BLaER1 (cell line): Measurements from ENCODE around the gene RBBP5.
"Not testable (repeated sequence)": the region's sequence is repeated elsewhere in the genome, so short reads cannot be mapped to it uniquely, and the experiment has no call there.

ENCODE experiments used
- H3K27ac ChIP-seq: shearing (Covaris generic); formaldehyde crosslinking; 2 replicates; pipeline ENCODE4 v1.8.1; 2022
- H3K27me3 ChIP-seq: shearing (Covaris generic); formaldehyde crosslinking; 2 replicates; pipeline ENCODE4 v1.8.1; 2022
- H3K36me3 ChIP-seq: shearing (Covaris generic); formaldehyde crosslinking; 2 replicates; pipeline ENCODE4 v1.8.1; 2022
- H3K4me1 ChIP-seq: shearing (Covaris generic); formaldehyde crosslinking; 2 replicates; pipeline ENCODE4 v1.8.1; 2022
- H3K4me2 ChIP-seq: shearing (Covaris generic); formaldehyde crosslinking; 2 replicates; pipeline ENCODE4 v1.8.1; 2022
- H3K4me3 ChIP-seq: shearing (Covaris generic); formaldehyde crosslinking; 2 replicates; pipeline ENCODE4 v1.8.1; 2022
- H3K9ac ChIP-seq: shearing (Covaris generic); formaldehyde crosslinking; 2 replicates; pipeline ENCODE4 v1.8.1; 2022
- H3K9me3 ChIP-seq: shearing (Covaris generic); formaldehyde crosslinking; 2 replicates; pipeline ENCODE4 v1.8.1; 2022
- H4K20me1 ChIP-seq: shearing (Covaris generic); formaldehyde crosslinking; 2 replicates; pipeline ENCODE4 v1.8.1; 2022
- Cebpa-rat ChIP-seq: shearing (Covaris generic); IDR thresholded peaks from 2 replicates; pipeline ENCODE4 v1.8.1; 2022

RBBP5 gene, protein sequence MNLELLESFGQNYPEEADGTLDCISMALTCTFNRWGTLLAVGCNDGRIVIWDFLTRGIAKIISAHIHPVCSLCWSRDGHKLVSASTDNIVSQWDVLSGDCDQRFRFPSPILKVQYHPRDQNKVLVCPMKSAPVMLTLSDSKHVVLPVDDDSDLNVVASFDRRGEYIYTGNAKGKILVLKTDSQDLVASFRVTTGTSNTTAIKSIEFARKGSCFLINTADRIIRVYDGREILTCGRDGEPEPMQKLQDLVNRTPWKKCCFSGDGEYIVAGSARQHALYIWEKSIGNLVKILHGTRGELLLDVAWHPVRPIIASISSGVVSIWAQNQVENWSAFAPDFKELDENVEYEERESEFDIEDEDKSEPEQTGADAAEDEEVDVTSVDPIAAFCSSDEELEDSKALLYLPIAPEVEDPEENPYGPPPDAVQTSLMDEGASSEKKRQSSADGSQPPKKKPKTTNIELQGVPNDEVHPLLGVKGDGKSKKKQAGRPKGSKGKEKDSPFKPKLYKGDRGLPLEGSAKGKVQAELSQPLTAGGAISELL

DNA sequence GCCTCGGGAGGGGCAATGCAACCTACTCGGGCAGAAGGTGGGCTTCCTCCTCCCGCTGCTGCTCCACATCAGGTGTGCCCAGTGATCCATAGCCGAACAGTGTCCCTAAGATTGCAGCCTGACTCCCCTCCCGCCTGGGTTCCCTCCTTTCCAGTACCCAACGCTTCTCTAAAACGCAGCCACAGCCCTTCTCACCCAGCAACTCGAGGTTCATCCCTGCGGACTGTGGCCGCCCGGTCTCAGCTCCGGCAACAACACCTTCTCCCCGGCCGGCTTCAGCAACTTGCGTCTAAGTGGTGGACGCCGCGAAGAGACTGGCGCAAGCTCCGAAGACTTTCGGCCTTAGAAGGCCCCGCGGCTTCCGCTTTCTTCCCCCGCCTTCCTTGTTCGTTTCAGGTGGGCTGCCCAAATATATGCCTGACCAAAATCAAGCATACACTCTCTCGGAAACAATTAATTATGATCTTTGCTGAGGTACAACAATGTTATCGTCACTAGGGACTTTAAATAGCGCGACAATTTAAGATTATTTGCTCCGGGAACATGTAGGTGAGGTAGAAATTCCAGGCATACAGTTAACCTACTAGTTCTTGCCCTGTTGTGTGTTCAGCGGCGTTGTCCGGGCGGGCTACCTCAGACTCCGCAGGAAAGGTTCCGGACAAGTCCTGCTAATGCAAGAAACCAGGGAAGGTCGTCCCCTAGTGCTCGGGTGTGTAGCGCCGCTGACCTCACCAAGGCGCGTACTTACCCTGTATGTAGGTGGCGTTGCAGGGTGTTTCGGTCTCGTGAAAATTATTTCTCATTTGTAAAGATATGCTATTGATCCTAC, at the start of gene RBBP5:
RBBP5 (minus strand) TSS at position 319 of the 829 bp plus-strand sequence; CDS start at position 214, 105 bp downstream.
- Histone ChIP-seq H3K4me2 (peak within 1 kb of the TSS; percentile 97), H3K27ac (peak within 1 kb of the TSS; percentile 96), H3K4me1 (peaks cover 26% of the 10 kb centered on the region), H4K20me1 (peaks cover 41% of the 10 kb centered on the region), H3K9ac (peak within 1 kb of the TSS; percentile 97), H3K9me3 (no peaks in the 10 kb centered on the region), H3K27me3 (no peaks in the 10 kb centered on the region), H3K4me3 (peak within 1 kb of the TSS; percentile 91), H3K36me3 (peaks cover 24% of the 10 kb centered on the region)
- no peak for TF ChIP-seq Cebpa-rat

DNA sequence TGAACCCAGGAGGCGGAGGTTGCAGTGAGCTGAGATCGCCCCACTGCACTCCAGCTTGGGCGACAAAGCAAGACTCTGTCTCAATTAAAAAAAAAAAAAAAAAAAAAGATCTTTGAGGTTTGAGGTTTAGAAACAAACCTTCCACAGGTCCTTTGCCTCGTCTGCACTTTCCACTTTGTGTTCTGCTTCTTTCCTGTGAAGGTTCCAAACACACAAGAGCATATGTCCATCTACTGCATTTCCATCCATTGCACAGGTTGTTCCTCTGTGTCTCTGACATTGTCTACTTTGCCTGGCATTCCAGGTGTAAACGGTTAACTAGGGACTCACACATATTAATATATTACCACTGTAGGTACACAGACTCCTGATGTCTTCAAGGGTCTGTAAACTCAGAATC, 49.6 kb upstream of the RBBP5 start:
- H3K9me3 ChIP-seq, result no peaks in the 10 kb centered on the region
- peaks cover 32% of the 10 kb centered on the region for H3K36me3 ChIP-seq
- no peak for TF ChIP-seq Cebpa-rat
- no peak overlapping the region for H3K27ac ChIP-seq
- no peak overlapping the region for H3K9ac ChIP-seq
- H3K4me2 ChIP-seq, result no peak overlapping the region
- H3K4me1 ChIP-seq, result 0 out of 2 replicates have a peak, but pooled peaks cover 8% of the 10 kb centered on the region
- H3K27me3 ChIP-seq, result no peaks in the 10 kb centered on the region
- H3K4me3 ChIP-seq, result no peak overlapping the region
- H4K20me1 ChIP-seq, result 0 out of 2 replicates have a peak, but pooled peaks cover 27% of the 10 kb centered on the region

DNA sequence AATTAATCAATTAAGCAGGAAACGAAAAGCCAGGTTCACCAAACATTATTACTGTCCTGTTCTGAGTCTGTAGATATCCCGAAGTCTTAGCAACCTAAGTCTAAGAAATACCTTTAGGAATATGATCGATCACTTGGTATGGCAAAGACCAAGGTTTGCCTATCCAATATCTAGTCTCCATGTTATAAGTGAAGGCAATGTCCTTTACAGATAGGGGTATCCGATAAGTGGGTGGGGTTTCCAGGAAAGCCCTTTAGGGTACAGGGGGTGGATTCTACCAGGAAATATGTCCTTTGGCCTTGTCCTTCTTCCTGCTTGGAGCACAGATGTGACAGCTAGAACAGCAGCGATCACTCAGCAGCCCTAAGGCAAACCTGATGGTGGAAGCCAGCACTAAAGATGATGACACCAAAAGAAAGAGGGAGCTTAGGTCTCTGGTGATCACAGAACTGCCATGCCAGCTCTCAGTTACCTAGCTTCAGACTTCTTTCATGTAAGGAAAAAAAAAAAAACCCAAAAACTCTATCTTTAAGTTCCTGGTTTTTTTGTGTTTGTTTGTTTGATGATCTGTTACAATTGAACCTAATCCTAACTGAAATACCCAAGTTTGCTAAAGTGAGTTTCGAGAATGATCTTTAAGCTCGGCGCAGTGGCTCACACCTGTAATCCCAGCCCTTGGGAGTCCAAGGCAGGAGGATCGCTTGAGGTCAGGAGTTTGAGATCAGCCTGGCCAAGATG, 48.9 kb upstream of the RBBP5 start:
- Histone ChIP-seq H3K4me3 (no peak overlapping the region), H4K20me1 (0 out of 2 replicates have a peak, but pooled peaks cover 27% of the 10 kb centered on the region), H3K36me3 (peaks cover 30% of the 10 kb centered on the region), H3K4me1 (0 out of 2 replicates have a peak, but pooled peaks cover 8% of the 10 kb centered on the region), H3K4me2 (no peak overlapping the region), H3K9ac (no peak overlapping the region), H3K27me3 (no peaks in the 10 kb centered on the region), H3K27ac (no peak overlapping the region), H3K9me3 (no peaks in the 10 kb centered on the region)
- no peak for TF ChIP-seq Cebpa-rat

DNA sequence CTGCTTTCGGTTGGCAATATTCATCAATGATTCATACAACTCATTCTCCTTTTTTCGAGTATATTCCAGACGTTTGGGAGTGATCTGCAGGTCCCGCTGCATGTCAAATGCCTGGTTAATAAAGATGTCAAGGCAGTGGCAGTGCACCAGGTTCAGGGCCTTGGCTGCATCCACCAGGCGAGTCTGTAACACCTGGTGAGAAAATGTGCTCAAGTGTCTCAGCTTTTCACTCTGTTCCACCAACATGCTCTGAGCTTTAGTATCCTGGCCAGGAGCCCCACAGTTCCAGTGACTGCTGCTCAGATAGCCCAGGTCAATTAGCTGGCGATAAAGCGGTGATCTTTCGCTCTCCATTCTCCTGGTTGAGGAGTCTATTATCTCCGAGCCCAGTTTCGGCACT, 47.5 kb upstream of the RBBP5 start:
- Histone ChIP-seq H3K4me3 (no peak overlapping the region), H3K27me3 (no peaks in the 10 kb centered on the region), H3K9me3 (no peaks in the 10 kb centered on the region), H3K9ac (no peak overlapping the region), H3K4me1 (0 out of 2 replicates have a peak, but pooled peaks cover 8% of the 10 kb centered on the region), H4K20me1 (0 out of 2 replicates have a peak, but pooled peaks cover 27% of the 10 kb centered on the region), H3K27ac (no peak overlapping the region), H3K4me2 (no peak overlapping the region), H3K36me3 (peaks cover 25% of the 10 kb centered on the region)
- no peak for TF ChIP-seq Cebpa-rat

DNA sequence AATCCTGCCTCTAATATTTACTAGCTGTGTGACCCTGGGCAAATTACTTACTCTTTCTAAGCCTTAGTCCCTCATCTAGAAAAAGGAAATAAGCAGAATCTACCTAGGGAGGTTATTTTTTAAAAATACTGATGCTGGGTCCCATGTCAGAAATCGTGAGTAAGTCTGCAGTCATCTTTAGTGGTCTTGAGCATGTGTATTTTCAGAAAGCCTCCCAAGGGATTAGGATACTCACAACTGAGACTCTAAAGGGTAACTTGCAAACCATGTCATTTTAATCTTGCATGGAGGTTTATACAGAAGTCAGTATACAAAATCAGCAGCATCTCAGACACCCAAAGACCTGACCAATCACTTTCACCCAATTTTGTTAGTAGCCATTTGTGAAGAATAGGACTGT, 46.5 kb upstream of the RBBP5 start:
- Histone ChIP-seq H3K9me3 (no peaks in the 10 kb centered on the region), H4K20me1 (0 out of 2 replicates have a peak, but pooled peaks cover 27% of the 10 kb centered on the region), H3K27me3 (no peaks in the 10 kb centered on the region), H3K9ac (no peak overlapping the region), H3K36me3 (peaks cover 35% of the 10 kb centered on the region), H3K27ac (no peak overlapping the region), H3K4me2 (no peak overlapping the region), H3K4me3 (no peak overlapping the region), H3K4me1 (0 out of 2 replicates have a peak, but pooled peaks cover 8% of the 10 kb centered on the region)
- no peak for TF ChIP-seq Cebpa-rat

DNA sequence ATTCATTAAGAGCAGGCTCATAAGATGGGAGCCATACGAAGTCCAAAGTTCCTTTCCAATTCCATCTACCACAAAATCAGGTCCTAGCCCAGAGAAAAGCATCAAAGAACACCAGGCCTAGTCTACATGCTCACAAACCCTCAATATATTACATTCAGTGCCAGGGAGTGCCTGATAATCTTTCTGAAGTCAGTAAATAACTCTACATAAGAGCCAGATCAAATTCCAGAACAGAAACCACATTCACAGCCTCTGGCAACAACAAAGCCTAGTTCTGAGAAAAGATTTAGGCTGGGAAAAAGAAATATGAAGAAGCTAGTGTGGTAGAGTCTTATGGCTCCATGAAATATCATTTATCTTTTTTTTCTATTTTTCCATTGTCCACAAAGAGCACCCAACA, 40.5 kb upstream of the RBBP5 start:
- TF ChIP-seq Cebpa-rat, result no peak
- Histone ChIP-seq H3K9ac (no peak overlapping the region), H3K4me3 (no peak overlapping the region), H3K27ac (no peak overlapping the region), H3K36me3 (peaks cover 80% of the 10 kb centered on the region), H4K20me1 (0 out of 2 replicates have a peak, but pooled peaks cover 5% of the 10 kb centered on the region), H3K4me1 (no peaks in the 10 kb centered on the region), H3K4me2 (no peak overlapping the region), H3K9me3 (peaks cover 13% of the 10 kb centered on the region), H3K27me3 (no peaks in the 10 kb centered on the region)

DNA sequence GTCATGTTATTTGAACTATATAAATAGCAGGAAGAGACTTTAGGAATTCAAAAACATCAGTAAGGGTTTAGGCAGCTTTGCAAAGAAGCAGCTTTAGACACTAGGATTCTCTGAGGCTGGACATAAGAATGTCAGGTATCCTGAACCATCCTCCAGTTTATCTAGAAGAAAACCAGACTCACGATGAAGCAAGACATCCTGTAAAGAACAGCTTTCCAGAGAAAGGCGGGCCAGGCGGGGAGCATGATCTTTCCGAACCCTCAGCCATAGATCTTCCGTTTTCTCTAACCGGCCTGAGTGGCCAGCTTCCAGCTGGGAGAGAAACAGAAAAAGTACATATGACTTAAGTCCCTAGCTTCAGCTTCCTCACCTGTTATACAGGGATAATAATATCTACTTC, 39.3 kb upstream of the RBBP5 start:
- Histone ChIP-seq H3K27ac (no peak overlapping the region), H3K27me3 (no peaks in the 10 kb centered on the region), H3K36me3 (peaks cover 85% of the 10 kb centered on the region), H3K4me3 (no peak overlapping the region), H3K4me2 (no peak overlapping the region), H4K20me1 (no peaks in the 10 kb centered on the region), H3K9ac (no peak overlapping the region), H3K4me1 (no peaks in the 10 kb centered on the region), H3K9me3 (peaks cover 25% of the 10 kb centered on the region)
- TF ChIP-seq Cebpa-rat, result no peak

DNA sequence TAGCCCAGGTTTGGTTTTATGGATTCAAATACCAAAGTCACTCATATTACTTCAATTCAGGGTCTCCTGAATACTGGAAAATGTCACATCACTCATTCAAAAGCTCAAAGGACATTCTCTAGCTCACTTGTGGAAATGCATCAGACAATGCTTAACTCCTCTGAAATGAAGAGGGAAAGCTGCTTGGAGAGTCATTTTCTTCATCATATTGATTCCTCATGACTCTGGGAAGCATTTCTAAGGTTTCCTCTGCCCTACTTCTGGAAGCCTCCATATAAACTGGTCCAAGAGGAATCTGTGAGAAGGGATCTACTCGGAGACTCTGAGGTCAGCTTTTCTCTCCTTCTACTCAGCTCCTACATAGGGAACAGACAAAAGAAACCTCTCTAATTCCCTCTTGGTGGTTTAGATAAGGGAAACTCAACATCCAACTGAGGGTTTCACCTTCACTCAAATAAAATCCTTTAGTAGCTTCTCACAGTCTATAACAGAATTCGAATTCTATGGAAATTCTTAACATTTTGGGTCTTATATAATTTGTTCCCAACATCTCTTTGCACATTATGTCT, 36.4 kb upstream of the RBBP5 start:
- no peak overlapping the region for H3K4me3 ChIP-seq
- no peaks in the 10 kb centered on the region for H4K20me1 ChIP-seq
- H3K27ac ChIP-seq, result no peak overlapping the region
- no peaks in the 10 kb centered on the region for H3K27me3 ChIP-seq
- TF ChIP-seq Cebpa-rat, result no peak
- H3K36me3 ChIP-seq, result peaks cover 94% of the 10 kb centered on the region
- no peak overlapping the region for H3K4me2 ChIP-seq
- H3K9me3 ChIP-seq, result peaks cover 44% of the 10 kb centered on the region
- no peak overlapping the region for H3K9ac ChIP-seq
- no peaks in the 10 kb centered on the region for H3K4me1 ChIP-seq

DNA sequence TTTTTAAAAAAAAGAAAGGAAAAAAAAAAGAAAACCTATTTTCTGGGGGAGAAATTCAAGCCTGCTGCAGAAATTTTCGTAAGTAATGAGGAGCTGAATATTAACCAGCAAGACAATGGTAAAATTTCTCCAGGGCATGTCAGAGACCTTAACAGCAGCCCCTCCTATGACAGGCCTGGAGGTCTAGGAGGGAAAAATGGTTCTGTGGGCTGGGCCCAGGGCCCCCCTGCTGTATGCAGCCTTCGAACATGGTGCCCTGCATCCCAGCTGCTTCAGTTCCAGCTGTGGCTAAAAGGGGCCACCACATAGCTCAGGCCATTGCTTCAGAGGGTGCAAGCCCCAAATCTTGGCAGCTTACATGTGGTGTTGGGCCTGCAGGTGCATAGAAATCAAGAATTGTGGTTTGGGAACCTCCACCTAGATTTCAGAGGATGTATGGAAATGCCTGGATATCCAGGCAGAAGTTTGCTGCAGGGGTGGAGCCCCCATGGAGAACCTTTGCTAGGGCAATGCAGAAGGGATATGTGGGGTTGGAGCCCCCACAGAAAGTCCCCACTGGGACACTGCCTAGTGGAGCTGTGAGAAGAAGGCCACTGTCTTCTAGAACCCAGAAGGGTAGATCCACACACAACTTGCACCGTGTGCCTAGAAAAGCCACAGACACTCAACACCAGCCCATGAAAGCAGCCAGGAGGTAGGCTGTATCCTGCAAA, 34.0 kb upstream of the RBBP5 start:
- not testable (repeated sequence) for H3K4me1 ChIP-seq, H3K27me3 ChIP-seq, H3K9ac ChIP-seq, H3K27ac ChIP-seq, H3K4me2 ChIP-seq, H4K20me1 ChIP-seq
- Histone ChIP-seq H3K36me3 (peaks cover 78% of the 10 kb centered on the region), H3K9me3 (peaks cover 44% of the 10 kb centered on the region), H3K4me3 (peak overlapping the region; percentile 36; the same call in 1 of the 2 replicates)
